Activated CD4-positive, alpha-beta T cell treated with anti-CD3 and anti-CD28 coated beads for 48 hours (primary cell): ENCODE data around the gene BEX1.
"Not testable (repeated sequence)": the region's sequence is repeated elsewhere in the genome, so short reads cannot be mapped to it uniquely, and the experiment has no call there.

Source experiments
- DNase-seq: peaks from one replicate; pipeline ENCODE4 v3.0.0-alpha.2; 2020

BEX1 gene

GRCh38 chrX:103063918-103064434 is at the start of gene BEX1:
TSS of gene BEX1 (minus strand) at chrX:103064171. CDS start at chrX:103063274, 897 bp downstream.
- DNase-seq: peak; percentile 41

- DNase-seq: not testable (repeated sequence)
Observed at GRCh38 chrX:103109497-103109896, 45.5 kb upstream of the BEX1 start.

GRCh38 chrX:103107836-103108235 is 43.9 kb upstream of the BEX1 start:
- DNase-seq: no peak

GRCh38 chrX:103107227-103107737 is 43.3 kb upstream of the BEX1 start:
- DNase-seq: not testable (repeated sequence)

GRCh38 chrX:103104370-103104769 is 40.4 kb upstream of the BEX1 start:
- not testable (repeated sequence) for DNase-seq

GRCh38 chrX:103103866-103104265 is 39.9 kb upstream of the BEX1 start:
- DNase-seq: not testable (repeated sequence)

GRCh38 chrX:103101299-103102042 is 37.5 kb upstream of the BEX1 start:
- no peak for DNase-seq

- no peak for DNase-seq
Observed at GRCh38 chrX:103100484-103100883, 36.5 kb upstream of the BEX1 start.

- DNase-seq: no peak
Observed at GRCh38 chrX:103099691-103100090, 35.7 kb upstream of the BEX1 start.

GRCh38 chrX:103098488-103098887 is 34.5 kb upstream of the BEX1 start:
- no peak for DNase-seq

- DNase-seq: no peak
Observed at GRCh38 chrX:103092942-103093341, 29.0 kb upstream of the BEX1 start, which contains the start of gene NXF3. TSS of gene NXF3 (minus strand) at chrX:103093143. CDS start at chrX:103093023, 120 bp downstream.

- DNase-seq: no peak
Observed at GRCh38 chrX:103081051-103081450, 17.1 kb upstream of the BEX1 start.

GRCh38 chrX:103073467-103073866 is 9.5 kb upstream of the BEX1 start:
- DNase-seq: no peak

- no peak for DNase-seq
Observed at GRCh38 chrX:103066606-103067005, 2.6 kb upstream of the BEX1 start.

GRCh38 chrX:103063191-103063845 is 653 bp downstream of the BEX1 start:
- peak; percentile 6 for DNase-seq

GRCh38 chrX:103061486-103061885 is 2.5 kb downstream of the BEX1 start:
- DNase-seq: no peak

GRCh38 chrX:103056902-103057301 is 7.1 kb downstream of the BEX1 start:
- no peak for DNase-seq

- DNase-seq: no peak
Observed at GRCh38 chrX:103052625-103053024, 11.3 kb downstream of the BEX1 start.

GRCh38 chrX:103051260-103051789 is 12.6 kb downstream of the BEX1 start:
- no peak for DNase-seq

GRCh38 chrX:103033371-103033770 is 30.6 kb downstream of the BEX1 start:
- DNase-seq: not testable (repeated sequence)

- no peak for DNase-seq
Observed at GRCh38 chrX:103017542-103017941, 46.4 kb downstream of the BEX1 start.

- DNase-seq: no peak
Observed at GRCh38 chrX:103012945-103013344, 51.0 kb downstream of the BEX1 start.
